Measurements from ENCODE around the gene EFEMP1.

Gene EFEMP1, protein sequence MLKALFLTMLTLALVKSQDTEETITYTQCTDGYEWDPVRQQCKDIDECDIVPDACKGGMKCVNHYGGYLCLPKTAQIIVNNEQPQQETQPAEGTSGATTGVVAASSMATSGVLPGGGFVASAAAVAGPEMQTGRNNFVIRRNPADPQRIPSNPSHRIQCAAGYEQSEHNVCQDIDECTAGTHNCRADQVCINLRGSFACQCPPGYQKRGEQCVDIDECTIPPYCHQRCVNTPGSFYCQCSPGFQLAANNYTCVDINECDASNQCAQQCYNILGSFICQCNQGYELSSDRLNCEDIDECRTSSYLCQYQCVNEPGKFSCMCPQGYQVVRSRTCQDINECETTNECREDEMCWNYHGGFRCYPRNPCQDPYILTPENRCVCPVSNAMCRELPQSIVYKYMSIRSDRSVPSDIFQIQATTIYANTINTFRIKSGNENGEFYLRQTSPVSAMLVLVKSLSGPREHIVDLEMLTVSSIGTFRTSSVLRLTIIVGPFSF

GRCh38 chr2:55923091-55923981, at the start of gene EFEMP1:
EFEMP1 (minus strand) TSS chr2:55923782; CDS start chr2:55922440, 1,342 bp downstream.
- no peaks in the 10 kb centered on the region for H3K9me3 ChIP-seq (ENCODE audit: control insufficient read depth, insufficient read depth, low read length)
- H3K9ac ChIP-seq (ENCODE audit: low read depth, low read length), result peak within 1 kb of the TSS; percentile 77
- no peaks in the 10 kb centered on the region for H3K36me3 ChIP-seq (ENCODE audit: insufficient read depth, low read length)
- H3K4me1 ChIP-seq (ENCODE audit: insufficient read depth, low read length), result no peaks in the 10 kb centered on the region; the same call in 1 of the 2 replicates

GRCh38 chr2:55970500-55970899, 46.9 kb upstream of the EFEMP1 start:
- Histone ChIP-seq H3K9ac (ENCODE audit: low read depth, low read length) (no peak overlapping the region), H3K9me3 (ENCODE audit: control insufficient read depth, insufficient read depth, low read length) (no peaks in the 10 kb centered on the region), H3K36me3 (ENCODE audit: insufficient read depth, low read length) (no peaks in the 10 kb centered on the region), H3K4me1 (ENCODE audit: insufficient read depth, low read length) (no peaks in the 10 kb centered on the region)

DNA sequence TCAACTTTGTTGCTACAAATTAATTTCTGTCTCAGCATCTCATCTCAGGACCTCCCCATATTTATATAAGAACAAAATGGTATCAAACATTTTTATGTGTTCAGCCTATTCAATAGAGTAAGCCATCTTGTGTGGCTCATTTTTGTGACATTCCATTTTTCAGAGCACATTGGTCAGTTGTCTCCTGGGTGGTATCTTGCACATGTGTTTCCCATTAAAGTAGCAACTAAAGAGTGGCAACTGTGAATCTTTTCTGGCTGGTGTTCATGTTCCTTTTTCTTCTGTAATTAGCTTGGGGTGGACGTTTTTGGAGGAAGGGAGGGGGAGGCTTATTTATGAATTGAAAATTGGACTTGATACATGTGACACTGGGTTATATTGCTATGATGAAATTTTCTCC, 45.4 kb upstream of the EFEMP1 start:
- no peaks in the 10 kb centered on the region for H3K9me3 ChIP-seq (ENCODE audit: control insufficient read depth, insufficient read depth, low read length)
- no peaks in the 10 kb centered on the region for H3K4me1 ChIP-seq (ENCODE audit: insufficient read depth, low read length)
- H3K9ac ChIP-seq (ENCODE audit: low read depth, low read length), result no peak overlapping the region
- no peaks in the 10 kb centered on the region for H3K36me3 ChIP-seq (ENCODE audit: insufficient read depth, low read length)

GRCh38 chr2:55966401-55967118, 43.0 kb upstream of the EFEMP1 start:
- Histone ChIP-seq H3K9ac (ENCODE audit: low read depth, low read length) (no peak overlapping the region), H3K4me1 (ENCODE audit: insufficient read depth, low read length) (no peaks in the 10 kb centered on the region), H3K36me3 (ENCODE audit: insufficient read depth, low read length) (no peaks in the 10 kb centered on the region), H3K9me3 (ENCODE audit: control insufficient read depth, insufficient read depth, low read length) (no peaks in the 10 kb centered on the region)

DNA sequence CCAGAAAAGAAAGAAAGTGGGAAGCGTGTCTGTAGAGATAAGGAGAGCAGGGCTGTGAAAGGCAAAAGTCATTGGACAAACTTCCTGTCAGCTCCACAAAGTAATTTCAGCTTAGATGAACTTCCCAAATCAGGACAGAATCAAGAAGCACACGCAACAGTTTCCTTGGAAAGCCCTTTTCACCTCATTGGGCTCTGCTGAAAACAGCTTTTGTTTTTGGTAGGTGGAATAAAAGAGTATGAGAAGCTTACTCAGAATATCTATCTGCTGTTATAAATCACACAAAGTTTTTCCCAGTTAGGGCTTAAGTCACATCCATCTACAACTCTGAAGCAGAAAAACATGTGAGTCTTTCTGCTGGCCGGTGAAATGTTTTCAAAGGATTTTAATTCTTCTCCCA, 42.4 kb upstream of the EFEMP1 start:
- H3K9ac ChIP-seq (ENCODE audit: low read depth, low read length), result no peak overlapping the region
- H3K4me1 ChIP-seq (ENCODE audit: insufficient read depth, low read length), result no peaks in the 10 kb centered on the region
- no peaks in the 10 kb centered on the region for H3K36me3 ChIP-seq (ENCODE audit: insufficient read depth, low read length)
- H3K9me3 ChIP-seq (ENCODE audit: control insufficient read depth, insufficient read depth, low read length), result no peaks in the 10 kb centered on the region

- Histone ChIP-seq H3K9me3 (ENCODE audit: control insufficient read depth, insufficient read depth, low read length) (no peaks in the 10 kb centered on the region), H3K36me3 (ENCODE audit: insufficient read depth, low read length) (no peaks in the 10 kb centered on the region), H3K4me1 (ENCODE audit: insufficient read depth, low read length) (no peaks in the 10 kb centered on the region), H3K9ac (ENCODE audit: low read depth, low read length) (no peak overlapping the region)
These were observed 41.7 kb upstream of the EFEMP1 start for GRCh38 chr2:55965276-55965675.

DNA sequence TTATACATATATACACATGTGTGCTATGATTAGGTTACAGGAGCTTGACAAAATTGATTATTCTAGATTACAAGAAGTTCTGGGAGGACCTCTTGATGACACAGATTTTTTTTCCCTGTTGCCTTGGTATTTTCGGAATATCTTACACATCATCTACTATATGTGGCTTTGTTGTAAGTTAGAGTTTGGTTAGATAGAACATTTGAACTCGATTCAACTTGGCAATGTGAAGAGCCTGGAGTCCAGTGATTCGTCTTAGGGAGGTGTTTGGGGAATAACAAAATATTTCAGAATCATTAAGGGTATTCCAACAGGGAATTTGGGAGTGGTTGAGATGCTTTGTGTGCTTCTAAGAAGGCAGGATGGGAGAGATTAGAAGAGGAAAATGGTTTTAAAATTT, 39.3 kb upstream of the EFEMP1 start:
- no peaks in the 10 kb centered on the region for H3K4me1 ChIP-seq (ENCODE audit: insufficient read depth, low read length)
- no peaks in the 10 kb centered on the region for H3K36me3 ChIP-seq (ENCODE audit: insufficient read depth, low read length)
- no peaks in the 10 kb centered on the region for H3K9me3 ChIP-seq (ENCODE audit: control insufficient read depth, insufficient read depth, low read length)
- no peak overlapping the region for H3K9ac ChIP-seq (ENCODE audit: low read depth, low read length)

- no peaks in the 10 kb centered on the region for H3K9me3 ChIP-seq (ENCODE audit: control insufficient read depth, insufficient read depth, low read length)
- no peaks in the 10 kb centered on the region for H3K4me1 ChIP-seq (ENCODE audit: insufficient read depth, low read length)
- no peak overlapping the region for H3K9ac ChIP-seq (ENCODE audit: low read depth, low read length)
- H3K36me3 ChIP-seq (ENCODE audit: insufficient read depth, low read length), result no peaks in the 10 kb centered on the region
These were observed 37.8 kb upstream of the EFEMP1 start for GRCh38 chr2:55961318-55961911.

- Histone ChIP-seq H3K9ac (ENCODE audit: low read depth, low read length) (no peak overlapping the region), H3K36me3 (ENCODE audit: insufficient read depth, low read length) (no peaks in the 10 kb centered on the region), H3K9me3 (ENCODE audit: control insufficient read depth, insufficient read depth, low read length) (no peaks in the 10 kb centered on the region), H3K4me1 (ENCODE audit: insufficient read depth, low read length) (no peaks in the 10 kb centered on the region)
These were observed 35.2 kb upstream of the EFEMP1 start for GRCh38 chr2:55958756-55959155.

DNA sequence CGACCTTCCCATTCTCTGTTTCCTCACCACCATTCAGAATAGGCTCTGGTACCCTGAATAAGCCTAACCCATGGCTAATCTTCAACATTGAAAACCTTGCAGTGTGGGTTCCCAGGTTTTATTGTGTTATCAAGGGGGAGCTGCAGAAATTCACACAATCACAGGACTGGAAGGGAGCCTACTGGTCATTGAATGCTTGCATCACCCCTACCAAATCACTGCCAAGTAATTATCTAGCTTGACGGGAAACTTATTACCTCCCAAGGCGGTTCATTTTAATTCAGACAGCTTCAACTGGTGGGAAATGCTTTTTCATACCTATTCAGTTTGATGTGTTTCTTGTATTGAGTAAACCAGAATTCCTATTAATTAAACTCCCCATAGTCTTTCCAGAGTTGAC, 33.6 kb upstream of the EFEMP1 start:
- Histone ChIP-seq H3K9me3 (ENCODE audit: control insufficient read depth, insufficient read depth, low read length) (no peaks in the 10 kb centered on the region), H3K36me3 (ENCODE audit: insufficient read depth, low read length) (no peaks in the 10 kb centered on the region), H3K4me1 (ENCODE audit: insufficient read depth, low read length) (no peaks in the 10 kb centered on the region), H3K9ac (ENCODE audit: low read depth, low read length) (no peak overlapping the region)

DNA sequence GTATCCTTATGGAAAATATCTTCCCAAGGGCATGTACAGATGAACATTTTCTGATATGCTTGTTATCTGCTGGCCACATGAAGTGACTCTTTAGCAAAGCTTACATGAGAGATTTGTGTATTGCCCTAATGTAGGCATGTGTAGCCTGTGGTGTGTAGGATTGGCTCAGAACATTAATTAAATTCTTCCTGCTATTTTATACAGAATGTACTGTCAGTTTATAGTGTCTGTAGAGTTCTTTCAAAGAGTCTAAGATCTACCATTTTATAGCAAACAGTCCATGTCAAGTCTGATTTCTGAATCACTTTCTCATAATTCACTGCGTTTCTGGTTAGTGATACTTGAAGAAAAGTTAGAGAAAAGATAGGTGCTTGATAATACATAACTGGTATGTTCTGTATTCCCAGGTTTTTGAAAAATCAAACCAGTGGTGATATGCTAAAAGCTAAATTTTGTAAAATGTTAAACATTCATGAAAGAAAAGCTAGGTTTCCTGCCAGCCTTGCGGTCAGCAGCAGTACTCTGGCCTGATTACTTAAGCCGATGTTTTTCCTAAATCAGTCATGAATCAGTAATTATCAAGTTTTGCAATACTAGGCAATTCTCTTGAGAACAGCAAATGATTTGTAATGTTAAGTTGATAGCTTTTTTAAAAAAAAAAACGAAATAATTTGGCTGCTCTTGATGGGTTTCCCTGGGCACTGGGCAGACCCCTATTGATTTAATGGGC, 30.9 kb upstream of the EFEMP1 start:
- Histone ChIP-seq H3K36me3 (ENCODE audit: insufficient read depth, low read length) (no peaks in the 10 kb centered on the region), H3K9ac (ENCODE audit: low read depth, low read length) (no peak overlapping the region), H3K9me3 (ENCODE audit: control insufficient read depth, insufficient read depth, low read length) (no peaks in the 10 kb centered on the region), H3K4me1 (ENCODE audit: insufficient read depth, low read length) (no peaks in the 10 kb centered on the region)

DNA sequence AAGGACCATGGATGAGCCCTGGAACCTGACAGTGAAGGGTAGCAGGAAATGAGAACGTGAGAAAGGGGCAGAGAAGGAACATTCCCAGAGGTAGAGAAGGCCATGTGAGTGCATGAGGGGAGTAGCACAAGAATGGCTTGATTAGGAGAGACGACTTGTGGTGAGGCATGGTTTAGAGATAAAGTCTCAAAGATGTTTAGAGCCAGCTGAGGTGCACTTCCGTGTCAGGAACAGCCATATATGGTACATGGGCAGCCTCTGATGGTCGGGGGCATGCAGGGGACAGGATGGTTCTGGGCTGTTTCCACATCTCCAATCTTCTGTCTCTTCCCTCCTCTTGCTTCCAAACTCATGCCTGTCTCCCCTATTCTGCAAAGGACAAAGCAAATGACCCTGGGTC, 28.8 kb upstream of the EFEMP1 start:
- Histone ChIP-seq H3K9me3 (ENCODE audit: control insufficient read depth, insufficient read depth, low read length) (no peaks in the 10 kb centered on the region), H3K9ac (ENCODE audit: low read depth, low read length) (no peak overlapping the region), H3K36me3 (ENCODE audit: insufficient read depth, low read length) (no peaks in the 10 kb centered on the region), H3K4me1 (ENCODE audit: insufficient read depth, low read length) (no peaks in the 10 kb centered on the region)

- H3K36me3 ChIP-seq (ENCODE audit: insufficient read depth, low read length), result no peaks in the 10 kb centered on the region
- no peak overlapping the region for H3K9ac ChIP-seq (ENCODE audit: low read depth, low read length)
- no peaks in the 10 kb centered on the region for H3K9me3 ChIP-seq (ENCODE audit: control insufficient read depth, insufficient read depth, low read length)
- no peaks in the 10 kb centered on the region for H3K4me1 ChIP-seq (ENCODE audit: insufficient read depth, low read length)
These were observed 28.0 kb upstream of the EFEMP1 start for GRCh38 chr2:55951533-55951932.

Measured in ES-I3 (cell line).